Caco-2 (cell line): ENCODE measurements around the gene ZNF76. TPM values are rescaled to one million over a fixed set of nuclear protein-coding genes. Genes with fewer than 3 reads are reported as not detected.

Experiments
- BruUV-seq: library from RNA; stranded (reverse); fragments of 400-500 nt; replicated peaks from 2 replicates; lab custom pipeline; 2021; lab: Mats Ljungman, UMichigan
- CTCF ChIA-PET: fragments of 300-600 bp; sonication (Branson Sonifier 250); formaldehyde crosslinking; loops from one replicate; lab custom pipeline; 2022; ENCODE audit warnings: antibody characterized with exemption; lab: Charles Lee
- POLR2A ChIA-PET: fragments of 300-600 bp; sonication (Branson Sonifier 250); formaldehyde crosslinking; loops from one replicate; lab custom pipeline; 2022; ENCODE audit warnings: antibody characterized with exemption; lab: Charles Lee
- DNase-seq, 2 experiments: peaks; one replicate each; pipeline versions ENCODE4 v3.0.0 to v3.0.0-alpha.2; 2020 to 2022
- H3K27me3 ChIP-seq: replicated peaks from 2 replicates; pipeline ENCODE4 v1.6.0; 2011; ENCODE audit warnings: low read length; ENCODE audit not compliant: control insufficient read depth, insufficient read depth
- H3K36me3 ChIP-seq: 2 replicates; pipeline ENCODE4 v1.5.1; 2011; ENCODE audit warnings: low read length; ENCODE audit not compliant: control insufficient read depth, insufficient read depth
- H3K4me1 ChIP-seq: fragments of 250-450 bp; sonication (Bioruptor Pico); 2 replicates; pipeline ENCODE4 v1.5.1; 2020; ENCODE audit warnings: mild to moderate bottlenecking
- H3K4me3 ChIP-seq: 2 replicates; pipeline ENCODE4 v1.5.1; 2011; ENCODE audit warnings: low read depth, mild to moderate bottlenecking, control low read depth, low read length
- H3K9me3 ChIP-seq: fragments of 250-450 bp; sonication (Bioruptor Pico); 2 replicates; pipeline ENCODE4 v1.5.1; 2020; ENCODE audit warnings: mild to moderate bottlenecking, moderate library complexity
- H3K27ac Mint-ChIP-seq: one replicate; pipeline ENCODE4 v1.8.0; 2022; ENCODE audit warnings: mixed read lengths; ENCODE audit not compliant: unreplicated experiment
- H3K27me3 Mint-ChIP-seq: one replicate; pipeline ENCODE4 v1.8.0; 2022; ENCODE audit warnings: mixed read lengths; ENCODE audit not compliant: insufficient read depth, unreplicated experiment
- H3K36me3 Mint-ChIP-seq: one replicate; pipeline ENCODE4 v1.8.0; 2022; ENCODE audit warnings: mild to moderate bottlenecking, mixed read lengths; ENCODE audit not compliant: insufficient read depth, unreplicated experiment
- H3K4me1 Mint-ChIP-seq: one replicate; pipeline ENCODE4 v1.8.0; 2022; ENCODE audit warnings: low read depth, mixed read lengths; ENCODE audit not compliant: unreplicated experiment
- H3K4me3 Mint-ChIP-seq: one replicate; pipeline ENCODE4 v1.8.0; 2022; ENCODE audit warnings: mild to moderate bottlenecking, moderate library complexity, mixed read lengths; ENCODE audit not compliant: unreplicated experiment
- H3K9me3 Mint-ChIP-seq: one replicate; pipeline ENCODE4 v1.8.0; 2022; ENCODE audit warnings: mixed read lengths; ENCODE audit not compliant: unreplicated experiment
- intact Hi-C: fragments of 100-400 bp; cut with micrococcal nuclease; formaldehyde crosslinking; loops from one replicate; pipeline ENCODE4 v1.10.0; 2022; ENCODE audit not compliant: unreplicated experiment
- total RNA-seq: library from RNA; stranded (reverse); gene quantifications from 2 replicates; pipeline ENCODE4 v1.2.3, GENCODE V29; 2022
- TF ChIP-seq, protein P1 (sequence below), 2 experiments: fragments of 200-600 bp in 1 of 2; IDR thresholded peaks; 1 replicate in 1 of 2; 2 replicates in 1 of 2; pipeline versions ENCODE4 v1.5.1 to v1.8.0; 2011 to 2022; ENCODE audit warnings: antibody characterized with exemption in 1 of 2, control low read depth in 1 of 2, inconsistent platforms in 1 of 2, low read depth in 1 of 2, low read length in 1 of 2, mild to moderate bottlenecking in 1 of 2, moderate library complexity in 1 of 2; ENCODE audit not compliant: insufficient read depth in 1 of 2, severe bottlenecking in 1 of 2, unreplicated experiment in 1 of 2

The ZNF76 gene
- total RNA-seq, 1 experiment from 2014 or later = 22.7 TPM

DNA sequence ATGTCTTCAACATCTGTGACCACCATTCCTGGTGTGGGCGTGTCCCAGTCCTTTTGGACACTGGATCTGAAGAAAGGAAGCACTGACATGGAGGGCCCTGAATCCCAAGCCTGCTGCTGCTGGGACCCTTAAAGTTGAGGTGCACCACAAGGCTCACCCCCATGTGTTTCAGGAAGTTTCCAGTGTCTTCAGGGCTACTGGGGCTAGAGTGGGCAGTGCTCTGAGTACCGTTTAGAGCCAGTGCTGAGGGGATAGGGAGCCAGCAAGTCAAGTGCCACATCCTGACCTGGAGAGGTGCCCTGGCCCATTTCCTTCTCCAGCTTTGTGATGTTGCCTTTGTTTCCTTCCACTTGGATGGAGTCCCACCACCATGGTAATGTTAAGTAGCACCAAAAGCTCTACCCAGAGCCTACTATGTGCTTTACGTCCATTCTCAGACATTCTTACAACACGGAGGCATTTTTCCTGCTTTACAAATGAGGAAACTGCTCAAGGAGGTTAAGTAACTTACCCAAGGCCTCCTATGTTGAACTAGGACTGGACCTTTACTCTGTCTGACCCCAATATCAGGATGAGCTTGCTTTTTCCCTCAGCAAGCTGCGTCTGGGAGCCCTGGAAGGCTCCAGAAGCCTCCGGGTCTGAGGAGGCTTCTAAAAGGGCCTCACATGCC lies 37.5 kb downstream of the ZNF76 start:
- Mint-ChIP-seq H3K27me3 (no peaks in the 10 kb centered on the region), H3K4me1 (no peaks in the 10 kb centered on the region), H3K9me3 (no peaks in the 10 kb centered on the region), H3K4me3 (peak overlapping the region; percentile 55), H3K27ac (no peak overlapping the region), H3K36me3 (no peaks in the 10 kb centered on the region)
- no peak overlapping the region for H3K4me3 ChIP-seq
- H3K27me3 ChIP-seq = no peaks in the 10 kb centered on the region
- peaks cover 5% of the 10 kb centered on the region; the same call in 1 of the 2 replicates for H3K4me1 ChIP-seq
- no peak for DNase-seq
- ChIA-PET CTCF (interaction anchor here (0.6 to 3.2 kb wide), 8 partner anchors 21 to 171 kb away, joined by 3 to 26 read pairs (median 5); partner anchors contain the start of genes PPARD and RPL10A), POLR2A (interaction anchor here (0.5 kb wide), 1 partner anchor 171 kb away, joined by 5 read pairs; no protein-coding TSS in a partner anchor)
- no peaks in the 10 kb centered on the region; the same call in 1 of the 2 replicates for H3K36me3 ChIP-seq
- TF ChIP-seq, protein P1, sequence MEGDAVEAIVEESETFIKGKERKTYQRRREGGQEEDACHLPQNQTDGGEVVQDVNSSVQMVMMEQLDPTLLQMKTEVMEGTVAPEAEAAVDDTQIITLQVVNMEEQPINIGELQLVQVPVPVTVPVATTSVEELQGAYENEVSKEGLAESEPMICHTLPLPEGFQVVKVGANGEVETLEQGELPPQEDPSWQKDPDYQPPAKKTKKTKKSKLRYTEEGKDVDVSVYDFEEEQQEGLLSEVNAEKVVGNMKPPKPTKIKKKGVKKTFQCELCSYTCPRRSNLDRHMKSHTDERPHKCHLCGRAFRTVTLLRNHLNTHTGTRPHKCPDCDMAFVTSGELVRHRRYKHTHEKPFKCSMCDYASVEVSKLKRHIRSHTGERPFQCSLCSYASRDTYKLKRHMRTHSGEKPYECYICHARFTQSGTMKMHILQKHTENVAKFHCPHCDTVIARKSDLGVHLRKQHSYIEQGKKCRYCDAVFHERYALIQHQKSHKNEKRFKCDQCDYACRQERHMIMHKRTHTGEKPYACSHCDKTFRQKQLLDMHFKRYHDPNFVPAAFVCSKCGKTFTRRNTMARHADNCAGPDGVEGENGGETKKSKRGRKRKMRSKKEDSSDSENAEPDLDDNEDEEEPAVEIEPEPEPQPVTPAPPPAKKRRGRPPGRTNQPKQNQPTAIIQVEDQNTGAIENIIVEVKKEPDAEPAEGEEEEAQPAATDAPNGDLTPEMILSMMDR (IDR thresholded peaks at IDR 0.05; ENCODE audit: insufficient read depth in 1 of 2, low read depth in 1 of 2, low read length in 1 of 2, severe bottlenecking in 1 of 2, unreplicated experiment in 1 of 2) = no peak
- H3K9me3 ChIP-seq = no peaks in the 10 kb centered on the region
- intact Hi-C loops = loop anchor here (1.0 to 10.0 kb wide), 6 partner anchors 21 to 438 kb away; partner anchors contain the start of genes ARMC12 and PPARD
- no TSS peak for BruUV-seq

DNA sequence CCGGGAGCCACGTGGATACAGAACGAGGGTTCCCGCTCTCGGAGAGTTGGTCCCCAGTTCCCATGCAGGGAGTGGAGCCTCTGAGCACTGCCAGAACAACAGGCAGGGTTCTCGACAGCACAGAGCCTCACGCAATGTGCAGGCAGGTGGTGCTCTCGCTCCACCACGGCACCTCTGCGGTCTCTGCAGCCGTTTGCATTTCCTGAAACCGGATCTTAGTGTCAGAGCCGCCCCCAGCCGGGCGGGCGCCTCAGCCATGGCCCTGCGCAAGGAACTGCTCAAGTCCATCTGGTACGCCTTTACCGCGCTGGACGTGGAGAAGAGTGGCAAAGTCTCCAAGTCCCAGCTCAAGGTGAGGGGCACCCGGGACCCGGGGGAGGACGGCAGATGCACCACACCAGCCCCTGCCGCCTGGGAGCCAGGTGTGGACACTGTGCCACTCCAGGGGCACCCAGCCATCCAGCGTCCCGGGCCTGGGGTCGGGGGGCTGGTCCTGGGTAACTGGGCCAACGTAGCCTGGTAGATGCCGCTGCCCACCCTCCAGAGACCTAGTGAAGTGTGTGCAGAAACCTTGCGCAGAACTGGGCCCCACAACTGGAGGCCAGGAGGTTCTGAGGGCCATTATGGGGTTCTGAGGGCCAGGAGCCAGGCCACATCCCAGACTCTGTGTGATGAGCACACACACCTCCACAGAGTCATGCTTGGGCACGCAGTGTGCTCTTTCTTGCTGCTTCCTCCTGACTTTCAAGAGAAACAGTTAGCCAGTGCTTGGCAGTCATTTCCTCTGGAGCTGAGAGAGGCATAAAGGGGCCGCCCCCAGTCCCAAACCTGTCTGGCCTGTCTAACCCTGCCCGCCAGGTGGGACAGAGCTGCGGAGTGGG lies 38.3 kb downstream of the ZNF76 start, which contains the start of gene DEF6:
DEF6 (plus strand) TSS at position 218 of the 881 bp plus-strand sequence; CDS start at position 257, 39 bp downstream.
- Histone ChIP-seq H3K36me3 (no peaks in the 10 kb centered on the region; the same call in 1 of the 2 replicates), H3K9me3 (no peaks in the 10 kb centered on the region), H3K27me3 (no peaks in the 10 kb centered on the region), H3K4me3 (peak within 1 kb of the TSS; percentile 57), H3K4me1 (peaks cover 5% of the 10 kb centered on the region; the same call in 1 of the 2 replicates)
- Mint-ChIP-seq H3K27me3 (no peaks in the 10 kb centered on the region), H3K27ac (no peak within 1 kb of the TSS), H3K4me1 (no peaks in the 10 kb centered on the region), H3K4me3 (peak within 1 kb of the TSS; percentile 55), H3K36me3 (no peaks in the 10 kb centered on the region), H3K9me3 (no peaks in the 10 kb centered on the region)
- ChIA-PET CTCF (interaction anchor here (1.0 to 3.2 kb wide), 7 partner anchors 20 to 170 kb away, joined by 4 to 26 read pairs (median 5); partner anchors contain the start of genes PPARD and RPL10A), POLR2A (interaction anchor here (0.5 kb wide), 1 partner anchor 170 kb away, joined by 5 read pairs; no protein-coding TSS in a partner anchor)
- TF ChIP-seq, protein P1 (IDR thresholded peaks at IDR 0.05; ENCODE audit: insufficient read depth in 1 of 2, low read depth in 1 of 2, low read length in 1 of 2, severe bottlenecking in 1 of 2, unreplicated experiment in 1 of 2) = peak; percentile 64 to 85
- BruUV-seq = no TSS peak
- peak; percentile 83 to 87 for DNase-seq
- intact Hi-C loops = loop anchor here (1.0 to 10.0 kb wide), 6 partner anchors 20 to 437 kb away; partner anchors contain the start of genes ARMC12 and PPARD
